K562 (cell line): ENCODE results near the gene FMO1. TPM values are rescaled to one million over a fixed set of nuclear protein-coding genes. Genes with fewer than 3 reads are reported as not detected.

Experiments used
- ATAC-seq: fragments of 200-7000 bp; cut with Tn5 transposase; 3 replicates; pipeline ENCODE4 v1.9.1; 2020; ENCODE audit warnings: moderate library complexity
- BruUV-seq: library from RNA; stranded (reverse); fragments of 400-500 nt; replicated peaks from 2 replicates; lab custom pipeline; 2021; lab: Mats Ljungman, UMichigan
- CTCF ChIA-PET: fragments of 300-600 bp; formaldehyde crosslinking; extraction: SDS; loops from one replicate; lab custom pipeline; 2021; ENCODE audit warnings: low intra/inter-chr PET ratio; lab: Yijun Ruan, JAX
- POLR2A ChIA-PET: fragments of 300-600, 350-650 bp; sonication (Branson Sonifier 250); formaldehyde crosslinking; extraction: SDS; loops from one replicate; lab custom pipeline; 2021; ENCODE audit warnings: antibody characterized with exemption, inconsistent platforms; lab: Yijun Ruan, JAX
- DNase-seq, 4 experiments: peaks; one replicate each; pipeline versions ENCODE4 v3.0.0 to v3.0.0-alpha.2; 2011 to 2018; ENCODE audit warnings: low spot score in 3 of 4, mixed read lengths in 3 of 4; ENCODE audit errors: extremely low read depth in 1 of 4
- FAIRE-seq: peaks from 2 replicates; lab custom pipeline; 2011; peaks lifted over from hg19 to GRCh38; lab: Jason Lieb, UNC
- H2AFZ ChIP-seq: 2 replicates; pipeline ENCODE4 v1.6.0; 2011; ENCODE audit warnings: low read depth, low read length, control low read depth, inconsistent platforms
- H3K27ac ChIP-seq: fragments of 200-600 bp; 3 replicates; pipeline ENCODE4 v1.8.0; 2011; ENCODE audit warnings: low read depth, mild to moderate bottlenecking, control low read depth, inconsistent platforms, low read length, moderate library complexity, mixed read lengths; ENCODE audit errors: extremely low read depth
- H3K27me3 ChIP-seq, 2 experiments: fragments of 300-600 bp in 1 of 2; 2 replicates in 1 of 2; 3 replicates in 1 of 2; pipeline versions ENCODE4 v1.6.0 to v1.8.0; 2011; ENCODE audit warnings: inconsistent platforms in 2 of 2, low read length in 2 of 2, mild to moderate bottlenecking in 1 of 2, mixed read lengths in 1 of 2, moderate library complexity in 1 of 2; ENCODE audit not compliant: control insufficient read depth in 2 of 2, insufficient read depth in 2 of 2
- H3K36me3 ChIP-seq: fragments of 300-600 bp; 3 replicates; pipeline ENCODE4 v1.8.0; 2011; ENCODE audit warnings: mild to moderate bottlenecking, low read length, inconsistent platforms; ENCODE audit not compliant: control insufficient read depth, insufficient read depth
- H3K4me1 ChIP-seq, 2 experiments: fragments of 200-600 bp in 1 of 2; replicated peaks in 1 of 2; 2 replicates in 1 of 2; 3 replicates in 1 of 2; pipeline versions ENCODE4 v1.5.1 to v1.8.0; 2011; ENCODE audit warnings: inconsistent platforms in 2 of 2, low read length in 2 of 2, mild to moderate bottlenecking in 1 of 2, mixed read lengths in 1 of 2, moderate library complexity in 1 of 2; ENCODE audit not compliant: control insufficient read depth in 2 of 2, insufficient read depth in 2 of 2
- H3K4me2 ChIP-seq: 2 replicates; pipeline ENCODE4 v1.6.1; 2011; ENCODE audit warnings: low read length, control low read depth, inconsistent platforms, mixed read lengths; ENCODE audit not compliant: insufficient read depth
- H3K4me3 ChIP-seq: fragments of 200-600 bp; sonication (generic), shearing (Covaris generic); 2 replicates; pipeline ENCODE4 v1.5.1; 2016; ENCODE audit warnings: control low read depth, inconsistent platforms
- H3K79me2 ChIP-seq: fragments of 200-600 bp; 3 replicates; pipeline ENCODE4 v1.8.0; 2011; ENCODE audit warnings: low read length, inconsistent platforms; ENCODE audit not compliant: control insufficient read depth, insufficient read depth
- H3K9ac ChIP-seq, 2 experiments: 2 replicates each; pipeline versions ENCODE4 v1.6.0 to v1.6.1; 2011; ENCODE audit warnings: low read depth in 2 of 2, low read length in 2 of 2, control low read depth in 1 of 2, inconsistent platforms in 1 of 2, mild to moderate bottlenecking in 1 of 2, mixed read lengths in 1 of 2; ENCODE audit not compliant: insufficient read depth in 1 of 2
- H3K9me1 ChIP-seq: one replicate; pipeline ENCODE4 v1.6.0; 2011; ENCODE audit warnings: inconsistent platforms, mild to moderate bottlenecking, low read length, moderate library complexity; ENCODE audit not compliant: control insufficient read depth, insufficient read depth
- H3K9me3 ChIP-seq: replicated peaks from 2 replicates; pipeline ENCODE4 v1.5.1; 2011; ENCODE audit warnings: low read depth, low read length, inconsistent platforms; ENCODE audit not compliant: control insufficient read depth, insufficient read depth
- H4K20me1 ChIP-seq: replicated peaks from 2 replicates; pipeline ENCODE4 v1.6.1; 2011; ENCODE audit warnings: low read length, inconsistent platforms, mixed read lengths; ENCODE audit not compliant: control insufficient read depth, insufficient read depth
- ARID2 ChIP-seq: fragments of 450-650 bp; IDR thresholded peaks from 2 replicates; pipeline ENCODE4 v1.6.1; 2017; ENCODE audit warnings: antibody characterized with exemption, mild to moderate bottlenecking
- BRF2 ChIP-seq: IDR thresholded peaks from 3 replicates; pipeline ENCODE4 v1.6.1; 2011; ENCODE audit warnings: borderline replicate concordance, mild to moderate bottlenecking; ENCODE audit not compliant: insufficient read length, insufficient read depth
- EHMT2 ChIP-seq: fragments of 450-650 bp; IDR thresholded peaks from 2 replicates; pipeline ENCODE4 v1.6.1; 2018; ENCODE audit warnings: antibody characterized with exemption
- MAZ ChIP-seq, 2 experiments: fragments of 450-650 bp in 1 of 2; sonication (generic) in 1 of 2; formaldehyde crosslinking; IDR thresholded peaks in 1 of 2; conservative IDR thresholded peaks in 1 of 2; 2 replicates each; pipeline versions ENCODE4 v1.4.0 to v1.5.0; 2020; ENCODE audit warnings: mild to moderate bottlenecking in 1 of 2, missing genetic modification reagents in 1 of 2
- MYC ChIP-seq, 2 experiments: fragments of 250-450 bp in 1 of 2; sonication (Bioruptor Pico) in 1 of 2; IDR thresholded peaks; 2 replicates each; pipeline versions ENCODE4 v1.5.1 to v1.6.1; 2012 to 2021; ENCODE audit warnings: low read depth in 2 of 2, borderline replicate concordance in 1 of 2, improper control_type of control experiment in 1 of 2, low read length in 1 of 2, mild to moderate bottlenecking in 1 of 2, moderate library complexity in 1 of 2
- NCOA6 ChIP-seq: fragments of 450-650 bp; IDR thresholded peaks from 2 replicates; pipeline ENCODE4 v1.6.1; 2017; ENCODE audit warnings: mild to moderate bottlenecking
- SNIP1 ChIP-seq: fragments of 450-650 bp; IDR thresholded peaks from 2 replicates; pipeline ENCODE4 v1.7.1; 2017; ENCODE audit warnings: low read depth, mild to moderate bottlenecking
- WGBS: fragments of 100-300 bp; shearing (Covaris generic); methylation state at CpG from one replicate; pipeline ENCODE4 v1.1.6; 2016; ENCODE audit warnings: low coverage, mixed read lengths; ENCODE audit not compliant: insufficient coverage; ENCODE audit errors: missing lambda C conversion rate; 5-methylcytosine and 5-hydroxymethylcytosine counted together
- in situ Hi-C: fragments of 300-500 bp; cut with MboI; formaldehyde crosslinking; loops from 4 replicates; pipeline ENCODE4 v1.15.0; 2018; ENCODE audit warnings: inconsistent platforms, mixed read lengths
- intact Hi-C: fragments of 100-400 bp; cut with micrococcal nuclease; formaldehyde crosslinking; loops from 2 replicates; pipeline ENCODE4 v1.14.2; 2022
- polyA plus RNA-seq, 8 experiments: library from polyadenylated mRNA; depleted of rRNA in 4 of 8; stranded (reverse) in 5 of 8; unstranded in 3 of 8; fragments of >200 nt; fragmentation: Nextera tagmentation in 2 of 8; fragmentation: Illumina TruSeq in 1 of 8; extraction: Ambion mirVana in 2 of 8; extraction: Trizol in 1 of 8; gene quantifications; 2 replicates each; pipeline versions ENCODE4 v1.2.1 to v1.2.3, GENCODE V29; 2011 to 2014; ENCODE audit warnings: inconsistent platforms in 1 of 8, missing spikeins in 1 of 8
- total RNA-seq, 7 experiments: library from RNA; depleted of rRNA in 6 of 7; stranded (reverse); fragments of >200 nt in 6 of 7; fragmentation: Illumina TruSeq in 2 of 7; extraction: Trizol in 2 of 7; gene quantifications; 2 replicates each; pipeline versions ENCODE4 v1.2.1 to v1.2.3, GENCODE V29; 2011 to 2021; ENCODE audit warnings: low replicate concordance in 1 of 7

Gene FMO1
- total and polyA plus RNA-seq, 9 of the 15 experiments (the other 6 are each of a cell fraction or from before 2014, with no cell fraction given) = not detected

DNA sequence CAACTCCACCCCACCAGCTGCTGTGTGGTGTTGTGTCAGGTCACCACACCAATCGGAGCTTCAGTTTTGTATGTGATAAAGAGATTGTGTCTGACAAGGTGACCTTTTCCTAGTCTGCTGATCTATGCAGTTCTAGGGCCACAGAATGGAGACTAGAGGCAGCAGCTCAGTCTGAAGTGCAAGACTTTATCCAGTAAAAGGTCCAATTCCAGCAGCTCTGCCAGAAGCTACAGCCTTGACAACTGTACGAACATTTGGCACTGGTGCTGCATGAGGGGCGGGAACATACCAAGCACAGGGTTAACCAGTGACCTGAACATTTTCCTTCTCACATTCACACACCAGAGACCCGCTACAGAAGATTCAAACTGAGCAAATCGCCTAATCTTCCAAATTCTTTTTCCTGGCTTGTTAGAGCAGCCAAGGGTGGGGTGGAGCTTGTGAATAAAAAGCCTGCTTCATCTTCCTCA is 9.3 kb downstream of the FMO1 start:
- ChIA-PET CTCF (no interaction called here), POLR2A (interaction anchor here (0.6 to 0.7 kb wide), 2 partner anchors 13 to 1163 kb away, joined by 3 read pairs; no protein-coding TSS in a partner anchor)
- no peak for TF ChIP-seq NCOA6
- no peak for TF ChIP-seq ARID2
- TF ChIP-seq MYC (IDR thresholded peaks at IDR 0.05; ENCODE audit: low read depth, low read length) = no peak
- no peak for TF ChIP-seq MYC (CRISPR knock-in tag; IDR thresholded peaks at IDR 0.05; ENCODE audit: borderline replicate concordance, low read depth)
- no peak for TF ChIP-seq EHMT2
- TF ChIP-seq BRF2 = no peak
- no peak for TF ChIP-seq MAZ (CRISPR knock-in tag; conservative IDR thresholded peaks at IDR 0.05 in 1 of 2, IDR thresholded peaks at IDR 0.05 in 1 of 2)
- TF ChIP-seq SNIP1 = no peak
- TF ChIP-seq, all 486 proteins: peak for 0
- no peak for DNase-seq
- no peaks in the 10 kb centered on the region; a peak in 1 of 5 replicates for H3K4me1 ChIP-seq
- H3K9ac ChIP-seq = no peak overlapping the region
- H3K27me3 ChIP-seq = no peaks in the 10 kb centered on the region; a peak in 1 of 5 replicates
- no peak overlapping the region for H3K27ac ChIP-seq
- WGBS = 0% methylated on average over 5 of the region's 5 CpGs
- in situ Hi-C loops (no loop called here), intact Hi-C loops (no loop called here)
- no peak for ATAC-seq
- no peak overlapping the region for H3K4me2 ChIP-seq
- no peaks in the 10 kb centered on the region for H3K9me3 ChIP-seq
- H3K79me2 ChIP-seq = no peaks in the 10 kb centered on the region
- no peak overlapping the region for H2AFZ ChIP-seq
- no peak overlapping the region for H3K4me3 ChIP-seq
- no peaks in the 10 kb centered on the region for H3K9me1 ChIP-seq
- H3K36me3 ChIP-seq = no peaks in the 10 kb centered on the region
- no peak for FAIRE-seq
- no TSS peak for BruUV-seq
- H4K20me1 ChIP-seq = no peaks in the 10 kb centered on the region
